Hepatocyte (in vitro differentiated cells): ENCODE results near the gene SPOCK2. TPM values are rescaled to one million over a fixed set of nuclear protein-coding genes. Genes with fewer than 3 reads are reported as not detected.

Source experiments
- DNase-seq: peaks from one replicate; pipeline ENCODE4 v3.0.0-alpha.2; 2016; ENCODE audit warnings: low spot score
- H2AFZ ChIP-seq: fragments of 200-600 bp; sonication (generic); 2 replicates; pipeline ENCODE4 v1.6.0; 2016; ENCODE audit warnings: antibody characterized with exemption, mild to moderate bottlenecking
- H3K27ac ChIP-seq: fragments of 200-600 bp; sonication (generic); 2 replicates; pipeline ENCODE4 v1.5.1; 2016; ENCODE audit warnings: mild to moderate bottlenecking
- H3K27me3 ChIP-seq: fragments of 200-600 bp; sonication (generic); 2 replicates; pipeline ENCODE4 v1.6.1; 2016
- H3K36me3 ChIP-seq: fragments of 200-600 bp; sonication (generic); replicated peaks from 2 replicates; pipeline ENCODE4 v1.5.1; 2016; ENCODE audit warnings: low read depth; ENCODE audit not compliant: insufficient read depth
- H3K4me1 ChIP-seq: fragments of 200-600 bp; sonication (generic); 2 replicates; pipeline ENCODE4 v1.5.1; 2016; ENCODE audit warnings: mild to moderate bottlenecking, moderate library complexity; ENCODE audit not compliant: insufficient read depth
- H3K4me2 ChIP-seq: fragments of 200-600 bp; sonication (generic); 2 replicates; pipeline ENCODE4 v1.6.0; 2016
- H3K4me3 ChIP-seq: fragments of 200-600 bp; sonication (generic); 2 replicates; pipeline ENCODE4 v1.5.1; 2016; ENCODE audit warnings: mild to moderate bottlenecking
- H3K79me2 ChIP-seq: fragments of 200-600 bp; sonication (generic); 2 replicates; pipeline ENCODE4 v1.6.0; 2017; ENCODE audit warnings: mild to moderate bottlenecking
- H3K9me2 ChIP-seq: fragments of 200-600 bp; sonication (generic); replicated peaks from 2 replicates; pipeline ENCODE4 v1.6.0; 2017; ENCODE audit warnings: mild to moderate bottlenecking; ENCODE audit not compliant: insufficient read depth
- H3K9me3 ChIP-seq: fragments of 200-600 bp; sonication (generic); 2 replicates; pipeline ENCODE4 v1.5.1; 2016; ENCODE audit warnings: low read depth, mild to moderate bottlenecking
- H4K20me1 ChIP-seq: fragments of 200-600 bp; sonication (generic); 2 replicates; pipeline ENCODE4 v1.6.0; 2016; ENCODE audit warnings: mild to moderate bottlenecking; ENCODE audit not compliant: insufficient read depth, poor library complexity, severe bottlenecking
- CTCF ChIP-seq: fragments of 200-600 bp; sonication (generic); IDR thresholded peaks from 2 replicates; pipeline ENCODE4 v1.5.1; 2016; ENCODE audit warnings: antibody characterized with exemption, mild to moderate bottlenecking; ENCODE audit not compliant: poor library complexity
- EZH2 ChIP-seq: fragments of 200-600 bp; sonication (generic); IDR thresholded peaks from 2 replicates; pipeline ENCODE4 v1.6.1; 2016; ENCODE audit warnings: antibody characterized with exemption, mild to moderate bottlenecking, borderline replicate concordance
- EZH2phosphoT487 ChIP-seq: fragments of 200-600 bp; sonication (generic); IDR thresholded peaks from one replicate; pipeline ENCODE4 v1.6.1; 2018; ENCODE audit warnings: antibody characterized with exemption, mild to moderate bottlenecking, low read depth, moderate library complexity; ENCODE audit not compliant: unreplicated experiment, severe bottlenecking
- WGBS: methylation state at CpG from one replicate; pipeline ENCODE4 v1.1.6; 2016; ENCODE audit warnings: low lambda C conversion rate; ENCODE audit errors: missing lambda C conversion rate; 5-methylcytosine and 5-hydroxymethylcytosine counted together
- polyA plus RNA-seq: library from polyadenylated mRNA; unstranded; fragments of >200 nt; fragmentation: Nextera tagmentation; extraction: Ambion mirVana; gene quantifications from 2 replicates; pipeline ENCODE4 v1.2.1, GENCODE V29; 2016
- total RNA-seq: library from RNA; depleted of rRNA; stranded (reverse); fragments of >200 nt; gene quantifications from 2 replicates; pipeline ENCODE4 v1.2.3, GENCODE V29; 2014

Gene SPOCK2
- total and polyA plus RNA-seq, 2 experiments from 2014 or later, result 3.0 to 3.1 TPM

GRCh38 chr10:72085166-72085565, 3.2 kb downstream of the SPOCK2 start:
- DNase-seq, result no peak
- H3K4me1 ChIP-seq, result peaks cover 22% of the 10 kb centered on the region
- 100% methylated on average over 6 of the region's 6 CpGs for WGBS
- peaks cover 46% of the 10 kb centered on the region for H3K27me3 ChIP-seq
- H3K9me2 ChIP-seq, result no peaks in the 10 kb centered on the region
- H3K9me3 ChIP-seq, result no peaks in the 10 kb centered on the region
- H4K20me1 ChIP-seq, result no peaks in the 10 kb centered on the region
- H3K4me3 ChIP-seq, result no peak overlapping the region
- H3K4me2 ChIP-seq, result no peak overlapping the region
- no peaks in the 10 kb centered on the region for H3K79me2 ChIP-seq
- H2AFZ ChIP-seq, result no peak overlapping the region
- H3K36me3 ChIP-seq, result no peaks in the 10 kb centered on the region
- TF ChIP-seq CTCF (no peak), EZH2 (no peak), EZH2phosphoT487 (no peak)
- H3K27ac ChIP-seq, result no peak overlapping the region

- DNase-seq, result no peak
- TF ChIP-seq EZH2phosphoT487, result no peak
- TF ChIP-seq EZH2, result no peak
- TF ChIP-seq CTCF, result no peak
- H3K27ac ChIP-seq, result no peak overlapping the region
- no peak overlapping the region for H2AFZ ChIP-seq
- H3K27me3 ChIP-seq, result peaks cover 45% of the 10 kb centered on the region
- 95% methylated on average over 16 of the region's 16 CpGs for WGBS
- peaks cover 19% of the 10 kb centered on the region for H3K4me1 ChIP-seq
- H3K79me2 ChIP-seq, result no peaks in the 10 kb centered on the region
- H3K36me3 ChIP-seq, result no peaks in the 10 kb centered on the region
- H3K9me2 ChIP-seq, result no peaks in the 10 kb centered on the region
- H3K9me3 ChIP-seq, result no peaks in the 10 kb centered on the region
- no peak overlapping the region for H3K4me3 ChIP-seq
- no peaks in the 10 kb centered on the region for H4K20me1 ChIP-seq
- H3K4me2 ChIP-seq, result no peak overlapping the region
Observed at GRCh38 chr10:72083790-72084459, 4.4 kb downstream of the SPOCK2 start.

GRCh38 chr10:72082856-72083789, 5.2 kb downstream of the SPOCK2 start:
- TF ChIP-seq CTCF (no peak), EZH2 (no peak), EZH2phosphoT487 (no peak)
- 92% methylated on average over 6 of the region's 6 CpGs for WGBS
- Histone ChIP-seq H4K20me1 (no peaks in the 10 kb centered on the region), H3K36me3 (no peaks in the 10 kb centered on the region), H2AFZ (no peak overlapping the region), H3K9me3 (no peaks in the 10 kb centered on the region), H3K9me2 (no peaks in the 10 kb centered on the region), H3K4me2 (no peak overlapping the region), H3K4me1 (peaks cover 11% of the 10 kb centered on the region), H3K79me2 (no peaks in the 10 kb centered on the region), H3K27me3 (peaks cover 37% of the 10 kb centered on the region), H3K4me3 (no peak overlapping the region), H3K27ac (no peak overlapping the region)
- DNase-seq, result no peak
